Body of pancreas (tissue), 4 donors: Measurements from ENCODE around the gene NOVA2. TPM values are rescaled to one million over a fixed set of nuclear protein-coding genes. Genes with fewer than 3 reads are reported as not detected.

ENCODE experiments used
- ATAC-seq: fragments of 150-250 bp; one replicate; pipeline ENCODE4 v1.9.1; 2016
- DNase-seq, 4 donors: peaks; one replicate each; pipeline ENCODE4 v3.0.0-alpha.2; 2019
- H3K27ac ChIP-seq, 4 donors: fragments of 200-600 bp; sonication (generic); 1 replicate in 3 of 4; 2 replicates in 1 of 4; pipeline versions ENCODE4 v1.5.1 to v1.6.1; 2016 to 2019; ENCODE audit warnings: mild to moderate bottlenecking in 1 of 4, mixed read lengths in 1 of 4, moderate library complexity in 1 of 4
- H3K27me3 ChIP-seq, 2 donors: fragments of 200-600 bp; sonication (generic); one replicate each; pipeline ENCODE4 v1.6.0; 2016; ENCODE audit warnings: mild to moderate bottlenecking in 1 of 2
- H3K36me3 ChIP-seq, 2 donors: fragments of 200-600 bp; sonication (generic); replicated peaks in 1 of 2; 2 replicates each; pipeline ENCODE4 v1.5.1; 2016; ENCODE audit warnings: low read depth in 2 of 2; ENCODE audit not compliant: insufficient read depth in 1 of 2
- H3K4me1 ChIP-seq: fragments of 200-600 bp; sonication (generic); one replicate; pipeline ENCODE4 v1.6.0; 2016
- H3K4me3 ChIP-seq, 2 donors: fragments of 200-600 bp; sonication (generic); 1 replicate in 1 of 2; 2 replicates in 1 of 2; pipeline ENCODE4 v1.5.1; 2016 to 2019
- H3K9me3 ChIP-seq, 3 donors: fragments of 200-600 bp; sonication (generic); 1 replicate in 2 of 3; 2 replicates in 1 of 3; pipeline ENCODE4 v1.5.1; 2016
- CTCF ChIP-seq, 7 experiments: fragments of 450-650 bp in 4 of 7; fragments of 200-600 bp in 3 of 7; sonication (generic) in 3 of 7; IDR thresholded peaks; one replicate each; pipeline ENCODE4 v1.5.1; 2016 to 2019; ENCODE audit warnings: antibody characterized with exemption in 7 of 7
- POLR2A ChIP-seq, 3 donors: fragments of 450-650 bp; IDR thresholded peaks; one replicate each; pipeline ENCODE4 v1.6.1; 2016; ENCODE audit warnings: antibody characterized with exemption in 3 of 3, mild to moderate bottlenecking in 2 of 3
- WGBS, 2 donors: methylation state at CpG; one replicate each; pipeline ENCODE4 v1.1.5; 2017; 5-methylcytosine and 5-hydroxymethylcytosine counted together
- intact Hi-C: fragments of 100-400 bp; cut with DNase I; formaldehyde crosslinking; loops from one replicate; pipeline ENCODE4 v1.15.1; 2023
- total RNA-seq, 2 donors: library from RNA; depleted of rRNA; stranded (reverse); fragments of >200 nt; gene quantifications; one replicate each; pipeline ENCODE4 v1.1.0, GENCODE V29; 2016

NOVA2 gene
- total RNA-seq, 2 donors from 2014 or later: 1.3 to 1.6 TPM

DNA sequence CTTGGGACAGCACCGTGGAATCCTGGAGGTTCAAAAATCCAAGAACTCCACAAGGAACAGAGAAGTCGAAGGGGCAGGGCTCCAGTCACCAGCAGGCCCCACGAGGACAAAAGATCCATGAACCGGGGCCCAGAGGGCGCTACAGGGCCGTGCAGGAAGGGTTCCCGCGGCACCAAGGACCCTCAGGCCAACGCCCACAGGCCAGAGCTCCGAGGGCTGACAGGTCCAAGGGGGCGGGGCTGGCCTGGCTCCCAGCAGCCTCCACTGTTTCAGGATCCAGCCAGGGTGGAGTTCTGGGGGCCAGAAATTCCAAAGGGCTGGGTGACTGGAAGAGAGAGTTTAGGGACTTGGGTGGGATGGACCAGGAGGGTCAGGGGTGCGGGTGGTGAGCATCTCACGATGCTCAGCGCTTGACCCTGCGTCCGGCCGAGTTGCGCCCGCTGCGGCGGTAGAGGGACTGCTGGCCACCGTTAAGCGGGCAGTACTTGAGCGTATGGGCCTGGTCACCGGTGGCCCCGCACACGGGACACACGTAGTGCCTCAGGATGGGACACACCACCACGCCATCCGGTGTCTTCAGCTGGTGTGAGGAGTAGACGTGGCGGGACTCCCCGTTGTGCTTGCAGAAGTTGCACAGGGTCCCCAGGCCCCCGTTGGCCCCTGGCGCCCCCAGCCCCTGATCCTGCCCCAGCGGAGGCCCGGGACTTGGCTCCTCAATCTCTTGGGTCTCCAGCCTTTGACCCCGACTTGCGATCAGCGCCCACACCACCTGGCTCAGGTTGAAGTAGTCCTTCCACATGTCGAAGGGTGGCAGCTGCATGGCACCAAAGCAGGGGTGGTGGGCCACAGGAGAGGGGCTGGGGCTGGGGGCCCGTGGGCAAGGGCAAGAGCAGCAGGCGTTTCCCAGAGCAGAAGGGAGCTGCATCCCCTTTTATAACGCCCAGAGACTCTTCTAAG lies 59.5 kb downstream of the NOVA2 start, which contains the start of gene NANOS2:
Gene NANOS2 (minus strand): TSS at position 905 of the 957 bp plus-strand sequence. CDS start 85 bp downstream, at position 820.
- Histone ChIP-seq H3K9me3 (no peaks in the 10 kb centered on the region), H3K27ac (peak within 1 kb of the TSS in 2 of 4 donors; percentile 18 to 52), H3K27me3 (no peaks in the 10 kb centered on the region), H3K36me3 (no peaks in the 10 kb centered on the region), H3K4me1 (peaks cover 9% of the 10 kb centered on the region), H3K4me3 (no peak within 1 kb of the TSS)
- no peak for TF ChIP-seq POLR2A (IDR thresholded peaks at IDR 0.05)
- no peak for TF ChIP-seq CTCF (IDR thresholded peaks at IDR 0.05)
- intact Hi-C loops: no loop called here
- ATAC-seq: no peak
- 49 to 53% methylated on average over 25 to 42 of the region's 44 CpGs for WGBS, 2 donors
- no peak for DNase-seq

DNA sequence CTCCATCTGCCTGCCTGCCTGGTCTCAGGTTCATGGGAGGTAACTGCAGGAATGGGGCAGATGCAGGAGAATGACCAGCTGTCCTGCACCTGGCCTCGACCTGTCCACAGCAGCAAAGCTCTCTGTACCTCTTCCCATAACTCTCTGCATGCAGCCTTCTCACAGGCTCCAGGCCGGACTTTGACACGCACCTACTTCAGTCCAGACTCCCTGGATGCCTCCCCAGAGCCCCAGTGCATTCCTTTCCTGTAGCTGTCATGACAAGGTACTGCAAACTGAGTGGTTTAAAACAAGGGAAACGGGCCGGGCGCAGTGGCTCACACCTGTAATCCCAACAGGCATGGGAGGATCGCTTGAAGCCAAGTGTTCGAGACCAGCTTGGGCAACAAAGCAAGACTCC lies 62.4 kb downstream of the NOVA2 start:
- WGBS, 2 donors: 48 to 72% methylated on average over 6 to 8 of the region's 8 CpGs
- Histone ChIP-seq H3K4me3 (no peak overlapping the region), H3K4me1 (peaks cover 9% of the 10 kb centered on the region), H3K36me3 (no peaks in the 10 kb centered on the region), H3K27me3 (no peaks in the 10 kb centered on the region), H3K27ac (no peak overlapping the region), H3K9me3 (no peaks in the 10 kb centered on the region)
- TF ChIP-seq POLR2A (IDR thresholded peaks at IDR 0.05): no peak
- intact Hi-C loops: no loop called here
- no peak for ATAC-seq
- DNase-seq: no peak

- Histone ChIP-seq H3K27ac (no peak overlapping the region), H3K4me1 (no peaks in the 10 kb centered on the region), H3K36me3 (no peaks in the 10 kb centered on the region), H3K9me3 (no peaks in the 10 kb centered on the region), H3K27me3 (no peaks in the 10 kb centered on the region), H3K4me3 (no peak overlapping the region)
- 79 to 80% methylated on average over 5 of the region's 5 CpGs for WGBS, 2 donors
- ATAC-seq (no peak), DNase-seq (no peak)
- TF ChIP-seq CTCF (IDR thresholded peaks at IDR 0.05) (no peak), POLR2A (IDR thresholded peaks at IDR 0.05) (no peak)
- intact Hi-C loops: no loop called here
Observed at GRCh38 chr19:45908956-45909355, 64.7 kb downstream of the NOVA2 start.

DNA sequence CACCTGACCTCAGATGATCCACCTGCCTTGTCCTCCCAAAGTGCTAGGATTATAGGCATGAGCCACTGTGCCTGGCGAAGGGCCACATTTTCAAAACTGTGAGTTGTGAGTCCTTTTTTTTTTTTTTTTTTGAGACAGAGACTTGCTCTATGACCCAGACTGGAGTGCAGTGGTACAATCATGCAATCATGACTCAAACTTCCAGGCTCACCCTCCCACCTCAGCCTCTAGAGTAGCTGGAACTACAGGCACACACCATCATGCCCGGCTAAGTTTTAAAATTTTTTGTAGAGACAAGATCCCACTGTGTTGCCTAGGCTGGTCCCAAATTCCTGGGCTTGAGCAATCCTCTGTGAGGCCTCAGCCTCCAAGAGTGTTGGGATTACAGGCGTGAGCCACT lies 67.4 kb downstream of the NOVA2 start:
- TF ChIP-seq CTCF (IDR thresholded peaks at IDR 0.05) (no peak), POLR2A (IDR thresholded peaks at IDR 0.05) (no peak)
- intact Hi-C loops: no loop called here
- Histone ChIP-seq H3K27ac (no peak overlapping the region), H3K4me1 (peaks cover 12% of the 10 kb centered on the region), H3K36me3 (no peaks in the 10 kb centered on the region), H3K4me3 (no peak overlapping the region), H3K27me3 (no peaks in the 10 kb centered on the region), H3K9me3 (no peaks in the 10 kb centered on the region)
- no peak for DNase-seq
- no peak for ATAC-seq
- WGBS, 2 donors: 70 to 92% methylated on average over 2 to 3 of the region's 3 CpGs

- Histone ChIP-seq H3K27ac (no peak overlapping the region), H3K4me3 (no peak overlapping the region), H3K27me3 (no peaks in the 10 kb centered on the region), H3K36me3 (no peaks in the 10 kb centered on the region), H3K9me3 (no peaks in the 10 kb centered on the region), H3K4me1 (peaks cover 25% of the 10 kb centered on the region)
- ATAC-seq: no peak
- WGBS, 2 donors: 69 to 78% methylated on average over 10 of the region's 10 CpGs
- no peak for DNase-seq
- intact Hi-C loops: no loop called here
- TF ChIP-seq CTCF (IDR thresholded peaks at IDR 0.05) (no peak), POLR2A (IDR thresholded peaks at IDR 0.05) (no peak)
Observed at GRCh38 chr19:45905011-45905410, 68.7 kb downstream of the NOVA2 start.
